ENCODE results near the gene QRSL1. TPM values are rescaled to one million over a fixed set of nuclear protein-coding genes. Genes with fewer than 3 reads are reported as not detected.

The QRSL1 gene
- total and polyA plus RNA-seq, 5 donors from 2014 or later = 8.6 to 15.1 (median 11.3) TPM

DNA sequence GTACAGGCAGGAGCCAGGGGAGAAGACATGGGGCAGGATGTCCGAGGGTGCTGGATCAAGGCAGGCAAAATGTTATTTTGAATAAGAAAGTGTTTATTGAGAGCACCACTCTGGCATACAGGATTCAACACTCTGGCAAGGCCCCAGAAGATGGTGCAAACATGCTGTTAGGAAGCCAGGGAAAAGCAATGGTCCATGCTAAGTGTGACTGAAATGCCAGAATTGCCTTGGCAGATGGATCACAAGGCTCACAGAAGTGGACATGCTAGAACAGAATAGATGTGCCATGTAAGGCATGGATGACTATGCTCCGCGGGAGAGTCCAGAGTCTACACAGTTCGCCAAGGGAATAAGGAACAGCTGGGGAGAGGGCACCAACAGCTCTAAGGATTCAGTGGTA lies 54.6 kb downstream of the QRSL1 start:
- H3K27me3 Mint-ChIP-seq = peaks cover 19% of the 10 kb centered on the region
- H3K36me3 Mint-ChIP-seq = no peaks in the 10 kb centered on the region
- Histone ChIP-seq H3K27ac (ENCODE audit: insufficient read depth, low read length, poor library complexity, severe bottlenecking) (no peak overlapping the region), H3K4me3 (ENCODE audit: low read depth, low read length) (no peak overlapping the region), H3K27me3 (ENCODE audit: control insufficient read depth, insufficient read depth, low read length) (no peaks in the 10 kb centered on the region), H3K36me3 (ENCODE audit: control insufficient read depth, insufficient read depth, low read length) (no peaks in the 10 kb centered on the region), H3K4me1 (ENCODE audit: control insufficient read depth, insufficient read depth, low read length, poor library complexity, severe bottlenecking) (no peaks in the 10 kb centered on the region), H3K9me3 (ENCODE audit: control insufficient read depth in 2 of 2, low read length in 2 of 2) (no peaks in the 10 kb centered on the region)
- H3K27ac Mint-ChIP-seq = no peak overlapping the region
- H3K4me3 Mint-ChIP-seq = no peak overlapping the region
- ATAC-seq (ENCODE audit: low read depth in 2 of 2) (no peak), DNase-seq (no peak)
- peaks cover 0 to 2% (median 0%) of the 10 kb centered on the region in 7 donors for H3K9me3 Mint-ChIP-seq
- no peaks in the 10 kb centered on the region for H3K4me1 Mint-ChIP-seq

DNA sequence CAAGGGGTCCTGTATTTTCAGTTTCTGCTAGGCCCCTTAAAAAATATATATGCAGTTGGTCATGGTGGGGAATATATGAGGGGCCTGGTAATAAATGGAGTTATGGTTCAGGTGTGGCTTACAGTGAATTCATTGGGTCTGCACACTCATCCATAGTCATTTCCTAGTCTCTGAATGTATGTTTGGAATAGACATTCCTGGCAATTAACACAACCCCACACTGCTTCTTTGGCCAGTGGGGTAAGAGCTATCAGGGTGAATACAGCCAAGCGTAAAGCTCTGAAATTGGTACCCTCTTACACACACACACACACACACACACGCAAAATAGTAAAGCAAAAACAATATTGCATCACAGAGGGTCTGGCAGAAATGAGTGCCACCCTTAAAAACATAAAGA lies 56.5 kb downstream of the QRSL1 start:
- H3K27me3 ChIP-seq (ENCODE audit: control insufficient read depth, insufficient read depth, low read length) = no peaks in the 10 kb centered on the region
- Mint-ChIP-seq H3K27me3 (peaks cover 12% of the 10 kb centered on the region), H3K9me3 (peaks cover 0 to 2% (median 0%) of the 10 kb centered on the region in 7 donors), H3K36me3 (no peaks in the 10 kb centered on the region), H3K4me3 (no peak overlapping the region), H3K4me1 (no peaks in the 10 kb centered on the region), H3K27ac (no peak overlapping the region)
- ATAC-seq (ENCODE audit: low read depth in 2 of 2) = no peak
- H3K4me3 ChIP-seq (ENCODE audit: low read depth, low read length) = no peak overlapping the region
- H3K36me3 ChIP-seq (ENCODE audit: control insufficient read depth, insufficient read depth, low read length) = no peaks in the 10 kb centered on the region
- DNase-seq = no peak
- no peak overlapping the region for H3K27ac ChIP-seq (ENCODE audit: insufficient read depth, low read length, poor library complexity, severe bottlenecking)
- no peaks in the 10 kb centered on the region for H3K4me1 ChIP-seq (ENCODE audit: control insufficient read depth, insufficient read depth, low read length, poor library complexity, severe bottlenecking)
- no peaks in the 10 kb centered on the region for H3K9me3 ChIP-seq (ENCODE audit: control insufficient read depth in 2 of 2, low read length in 2 of 2)

DNA sequence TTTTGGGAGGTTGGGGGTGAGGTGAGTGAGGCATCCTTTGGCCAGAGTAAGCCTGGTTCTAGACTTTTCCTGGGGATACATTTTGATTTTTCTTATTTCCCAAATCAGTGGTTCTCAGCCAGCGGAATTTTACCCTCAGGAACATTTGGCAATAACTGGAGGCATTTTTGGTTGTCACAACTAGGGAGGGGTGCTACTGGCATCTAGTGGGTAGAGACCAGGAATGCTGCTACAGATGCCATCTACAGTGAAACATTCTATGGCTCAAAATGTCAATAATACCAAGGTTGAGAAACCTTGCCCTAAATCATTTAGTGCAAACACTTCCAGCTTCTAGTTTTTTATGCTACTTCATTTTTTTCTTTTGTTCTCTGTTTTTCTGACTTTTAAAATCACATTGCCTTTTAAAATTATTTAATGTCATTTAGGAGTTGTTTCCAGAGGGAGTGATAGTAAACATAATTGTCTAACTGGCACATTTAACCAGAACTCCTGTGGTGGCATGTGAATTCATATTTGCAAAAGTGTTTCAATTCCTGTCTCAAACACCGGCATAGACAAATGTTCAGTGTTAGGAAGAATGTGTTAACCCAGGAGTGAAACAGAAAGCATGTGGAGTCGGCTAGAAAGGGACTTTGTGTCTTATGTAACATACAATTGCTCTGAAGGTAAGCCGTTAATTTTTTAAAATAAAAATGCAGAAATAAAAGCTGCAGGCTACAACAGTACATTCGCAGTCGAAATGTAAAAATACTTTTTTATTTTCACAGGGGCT lies 59.0 kb downstream of the QRSL1 start:
- no peak for ATAC-seq (ENCODE audit: low read depth in 2 of 2)
- Histone ChIP-seq H3K27ac (ENCODE audit: insufficient read depth, low read length, poor library complexity, severe bottlenecking) (no peak overlapping the region), H3K27me3 (ENCODE audit: control insufficient read depth, insufficient read depth, low read length) (no peaks in the 10 kb centered on the region), H3K4me3 (ENCODE audit: low read depth, low read length) (no peak overlapping the region), H3K9me3 (ENCODE audit: control insufficient read depth in 2 of 2, low read length in 2 of 2) (no peaks in the 10 kb centered on the region), H3K36me3 (ENCODE audit: control insufficient read depth, insufficient read depth, low read length) (no peaks in the 10 kb centered on the region), H3K4me1 (ENCODE audit: control insufficient read depth, insufficient read depth, low read length, poor library complexity, severe bottlenecking) (no peaks in the 10 kb centered on the region)
- DNase-seq = no peak
- H3K4me1 Mint-ChIP-seq = no peaks in the 10 kb centered on the region
- peaks cover 21% of the 10 kb centered on the region for H3K27me3 Mint-ChIP-seq
- H3K27ac Mint-ChIP-seq = no peak overlapping the region
- peaks cover 0 to 2% (median 0%) of the 10 kb centered on the region in 7 donors for H3K9me3 Mint-ChIP-seq
- H3K4me3 Mint-ChIP-seq = no peak overlapping the region
- H3K36me3 Mint-ChIP-seq = no peaks in the 10 kb centered on the region

DNA sequence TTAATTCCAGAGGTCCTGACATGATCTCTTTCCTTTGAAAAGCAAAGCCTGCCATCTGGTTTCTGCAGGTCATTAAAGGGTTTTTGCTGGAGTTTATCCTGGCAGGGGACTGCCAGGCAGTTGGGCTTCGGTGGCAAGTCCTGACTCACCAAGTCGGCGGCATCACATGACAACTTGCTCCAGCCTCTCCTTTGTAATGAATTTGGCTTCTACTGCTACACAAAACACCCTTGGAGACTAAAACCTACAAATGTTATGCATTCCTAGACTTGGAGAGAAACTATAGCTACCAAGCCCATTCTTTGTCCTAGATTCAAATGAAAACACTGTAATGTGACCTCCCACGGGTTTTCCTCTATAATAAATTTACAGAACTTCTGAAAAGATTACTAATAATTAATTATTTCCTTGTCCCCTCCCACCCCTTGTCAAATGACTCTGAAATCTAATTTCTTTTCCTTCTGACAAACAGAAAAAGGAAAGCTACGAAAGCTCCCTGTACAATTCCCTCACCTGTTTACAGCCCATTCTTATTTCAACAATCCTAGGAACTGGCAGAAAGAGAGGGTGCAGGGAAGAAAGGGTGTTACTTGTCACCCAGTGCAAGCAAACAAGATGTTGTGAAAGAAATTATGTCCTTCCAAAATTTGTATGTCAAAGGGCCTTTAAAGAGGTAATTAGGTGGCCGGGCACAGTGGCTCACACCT lies 62.9 kb downstream of the QRSL1 start:
- Mint-ChIP-seq H3K9me3 (no peaks in the 10 kb centered on the region), H3K27ac (no peak overlapping the region), H3K36me3 (no peaks in the 10 kb centered on the region), H3K27me3 (peaks cover 39% of the 10 kb centered on the region), H3K4me1 (no peaks in the 10 kb centered on the region), H3K4me3 (no peak overlapping the region)
- H3K4me3 ChIP-seq (ENCODE audit: low read depth, low read length) = no peak overlapping the region
- DNase-seq (no peak), ATAC-seq (ENCODE audit: low read depth in 2 of 2) (no peak)
- H3K36me3 ChIP-seq (ENCODE audit: control insufficient read depth, insufficient read depth, low read length) = no peaks in the 10 kb centered on the region
- H3K4me1 ChIP-seq (ENCODE audit: control insufficient read depth, insufficient read depth, low read length, poor library complexity, severe bottlenecking) = no peaks in the 10 kb centered on the region
- no peaks in the 10 kb centered on the region for H3K27me3 ChIP-seq (ENCODE audit: control insufficient read depth, insufficient read depth, low read length)
- H3K9me3 ChIP-seq (ENCODE audit: control insufficient read depth in 2 of 2, low read length in 2 of 2) = no peaks in the 10 kb centered on the region
- no peak overlapping the region for H3K27ac ChIP-seq (ENCODE audit: insufficient read depth, low read length, poor library complexity, severe bottlenecking)

DNA sequence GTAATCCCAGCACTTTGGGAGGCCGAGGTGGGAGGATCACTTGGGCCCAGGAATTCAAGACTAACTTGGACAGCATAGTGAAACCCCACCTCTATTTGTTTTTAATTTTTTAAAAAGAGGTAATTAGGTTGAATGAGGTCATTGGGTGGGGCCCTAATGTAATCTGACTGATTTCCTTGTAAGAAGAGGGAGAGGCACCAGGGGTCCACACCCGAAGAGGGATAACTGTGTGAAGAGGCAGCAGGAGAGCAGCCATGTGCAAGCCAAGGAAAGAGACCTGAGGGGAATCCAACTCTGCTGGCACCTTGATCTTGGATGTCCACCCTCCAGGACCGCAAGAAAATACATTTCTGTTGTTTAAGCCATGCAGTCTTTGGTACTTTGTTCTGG lies 63.4 kb downstream of the QRSL1 start:
- ATAC-seq (ENCODE audit: low read depth in 2 of 2) (no peak), DNase-seq (no peak)
- Histone ChIP-seq H3K4me1 (ENCODE audit: control insufficient read depth, insufficient read depth, low read length, poor library complexity, severe bottlenecking) (no peaks in the 10 kb centered on the region), H3K4me3 (ENCODE audit: low read depth, low read length) (no peak overlapping the region), H3K9me3 (ENCODE audit: control insufficient read depth in 2 of 2, low read length in 2 of 2) (no peaks in the 10 kb centered on the region), H3K36me3 (ENCODE audit: control insufficient read depth, insufficient read depth, low read length) (no peaks in the 10 kb centered on the region), H3K27ac (ENCODE audit: insufficient read depth, low read length, poor library complexity, severe bottlenecking) (no peak overlapping the region), H3K27me3 (ENCODE audit: control insufficient read depth, insufficient read depth, low read length) (no peaks in the 10 kb centered on the region)
- peaks cover 38% of the 10 kb centered on the region for H3K27me3 Mint-ChIP-seq
- H3K4me3 Mint-ChIP-seq = no peak overlapping the region
- H3K9me3 Mint-ChIP-seq = no peaks in the 10 kb centered on the region
- no peaks in the 10 kb centered on the region for H3K4me1 Mint-ChIP-seq
- H3K27ac Mint-ChIP-seq = no peak overlapping the region
- no peaks in the 10 kb centered on the region for H3K36me3 Mint-ChIP-seq

DNA sequence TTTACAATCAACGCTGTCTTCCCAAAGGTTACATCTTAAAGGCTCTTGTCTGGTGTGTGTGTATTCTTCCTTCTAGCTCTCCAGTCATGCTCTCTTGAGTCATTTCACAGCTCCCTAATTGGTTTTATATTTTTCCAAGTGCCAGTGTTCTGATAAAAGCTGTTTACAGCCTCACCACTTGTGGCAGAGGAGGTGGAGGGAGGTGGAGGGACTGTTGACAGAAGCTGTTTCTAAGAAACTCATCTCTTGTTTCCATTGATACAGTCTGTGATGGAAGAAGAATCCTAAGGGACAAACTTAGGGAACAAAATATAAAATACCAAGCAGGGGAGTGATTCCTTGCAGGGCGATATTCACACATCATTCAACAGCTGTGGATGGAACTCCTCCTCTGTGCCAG lies 64.0 kb downstream of the QRSL1 start:
- H3K36me3 Mint-ChIP-seq = no peaks in the 10 kb centered on the region
- peaks cover 37% of the 10 kb centered on the region for H3K27me3 Mint-ChIP-seq
- no peak overlapping the region for H3K4me3 Mint-ChIP-seq
- no peak overlapping the region for H3K27ac Mint-ChIP-seq
- no peaks in the 10 kb centered on the region for H3K4me1 Mint-ChIP-seq
- H3K9me3 Mint-ChIP-seq = no peaks in the 10 kb centered on the region
- no peak for DNase-seq
- no peaks in the 10 kb centered on the region for H3K9me3 ChIP-seq (ENCODE audit: control insufficient read depth in 2 of 2, low read length in 2 of 2)
- no peak overlapping the region for H3K27ac ChIP-seq (ENCODE audit: insufficient read depth, low read length, poor library complexity, severe bottlenecking)
- H3K27me3 ChIP-seq (ENCODE audit: control insufficient read depth, insufficient read depth, low read length) = no peaks in the 10 kb centered on the region
- no peaks in the 10 kb centered on the region for H3K4me1 ChIP-seq (ENCODE audit: control insufficient read depth, insufficient read depth, low read length, poor library complexity, severe bottlenecking)
- H3K4me3 ChIP-seq (ENCODE audit: low read depth, low read length) = no peak overlapping the region
- no peaks in the 10 kb centered on the region for H3K36me3 ChIP-seq (ENCODE audit: control insufficient read depth, insufficient read depth, low read length)
- ATAC-seq (ENCODE audit: low read depth in 2 of 2) = no peak

DNA sequence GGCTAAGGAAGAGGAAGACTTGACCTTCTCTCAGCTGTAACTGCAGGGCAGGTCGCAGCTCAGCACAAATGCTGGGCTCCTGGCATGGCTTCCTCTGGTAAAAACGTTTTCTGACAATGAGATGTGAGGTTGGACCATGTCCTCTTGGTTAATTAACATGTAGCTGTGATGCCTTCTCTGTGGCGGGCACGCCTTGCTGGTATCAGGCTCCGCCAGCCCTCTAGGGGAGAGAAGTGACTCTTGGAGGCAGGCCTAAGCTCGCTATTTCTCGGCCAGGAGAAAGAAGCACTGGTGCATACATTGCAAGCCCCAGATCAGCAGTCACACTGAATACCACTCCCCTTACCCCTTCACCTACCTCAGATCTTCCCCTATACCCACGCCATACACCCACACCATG lies 65.0 kb downstream of the QRSL1 start:
- H3K9me3 Mint-ChIP-seq = peaks cover 0 to 2% (median 0%) of the 10 kb centered on the region in 7 donors
- no peaks in the 10 kb centered on the region for H3K36me3 Mint-ChIP-seq
- ATAC-seq (ENCODE audit: low read depth in 2 of 2) (no peak), DNase-seq (no peak)
- Histone ChIP-seq H3K36me3 (ENCODE audit: control insufficient read depth, insufficient read depth, low read length) (no peaks in the 10 kb centered on the region), H3K9me3 (ENCODE audit: control insufficient read depth in 2 of 2, low read length in 2 of 2) (no peaks in the 10 kb centered on the region), H3K4me1 (ENCODE audit: control insufficient read depth, insufficient read depth, low read length, poor library complexity, severe bottlenecking) (no peaks in the 10 kb centered on the region), H3K27ac (ENCODE audit: insufficient read depth, low read length, poor library complexity, severe bottlenecking) (no peak overlapping the region), H3K4me3 (ENCODE audit: low read depth, low read length) (no peak overlapping the region), H3K27me3 (ENCODE audit: control insufficient read depth, insufficient read depth, low read length) (no peaks in the 10 kb centered on the region)
- no peak overlapping the region for H3K4me3 Mint-ChIP-seq
- no peaks in the 10 kb centered on the region for H3K4me1 Mint-ChIP-seq
- no peak overlapping the region for H3K27ac Mint-ChIP-seq
- peaks cover 36% of the 10 kb centered on the region for H3K27me3 Mint-ChIP-seq

DNA sequence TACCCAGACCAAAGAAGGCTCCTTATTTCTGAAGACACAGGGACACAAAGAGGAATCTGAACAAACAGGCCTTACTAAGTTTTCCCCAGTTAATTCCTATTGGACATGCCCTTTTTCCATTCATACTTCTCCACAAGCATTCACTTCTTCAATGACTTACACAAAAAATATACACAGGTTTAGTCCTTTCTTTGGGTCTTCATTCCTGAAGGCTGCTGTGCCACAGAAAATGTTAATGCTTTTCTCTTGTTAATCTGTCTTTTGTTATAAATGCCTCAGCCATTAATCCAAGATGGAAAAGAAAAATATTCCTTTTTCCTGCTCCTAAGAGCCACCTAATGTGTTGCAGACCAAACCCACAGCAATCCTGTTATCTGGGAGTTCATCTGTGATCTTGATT lies 71.2 kb downstream of the QRSL1 start:
- Histone ChIP-seq H3K4me1 (ENCODE audit: control insufficient read depth, insufficient read depth, low read length, poor library complexity, severe bottlenecking) (no peaks in the 10 kb centered on the region), H3K27me3 (ENCODE audit: control insufficient read depth, insufficient read depth, low read length) (peaks cover 2% of the 10 kb centered on the region), H3K9me3 (ENCODE audit: control insufficient read depth in 2 of 2, low read length in 2 of 2) (peaks cover 0 to 3% of the 10 kb centered on the region in 2 experiments), H3K36me3 (ENCODE audit: control insufficient read depth, insufficient read depth, low read length) (no peaks in the 10 kb centered on the region), H3K27ac (ENCODE audit: insufficient read depth, low read length, poor library complexity, severe bottlenecking) (no peak overlapping the region), H3K4me3 (ENCODE audit: low read depth, low read length) (no peak overlapping the region)
- peaks cover 0 to 5% (median 2%) of the 10 kb centered on the region in 7 donors for H3K9me3 Mint-ChIP-seq
- H3K36me3 Mint-ChIP-seq = no peaks in the 10 kb centered on the region
- DNase-seq (no peak), ATAC-seq (ENCODE audit: low read depth in 2 of 2) (no peak)
- peaks cover 42% of the 10 kb centered on the region for H3K27me3 Mint-ChIP-seq
- H3K4me3 Mint-ChIP-seq = no peak overlapping the region
- H3K4me1 Mint-ChIP-seq = peaks cover 0 to 5% (median 0%) of the 10 kb centered on the region in 4 donors
- no peak overlapping the region for H3K27ac Mint-ChIP-seq

Data from CD4-positive, CD25-positive, alpha-beta regulatory T cell (primary cell).